NOMO-1 treated with DMSO at 0.1 percent for 48 hours (cell line): ENCODE measurements around the gene COX6A2.

ENCODE experiments used
- DNase-seq: peaks from one replicate; lab custom pipeline; 2025; ENCODE audit not compliant: unreplicated experiment; lab: John Stamatoyannopoulos, UW

The COX6A2 gene

DNA sequence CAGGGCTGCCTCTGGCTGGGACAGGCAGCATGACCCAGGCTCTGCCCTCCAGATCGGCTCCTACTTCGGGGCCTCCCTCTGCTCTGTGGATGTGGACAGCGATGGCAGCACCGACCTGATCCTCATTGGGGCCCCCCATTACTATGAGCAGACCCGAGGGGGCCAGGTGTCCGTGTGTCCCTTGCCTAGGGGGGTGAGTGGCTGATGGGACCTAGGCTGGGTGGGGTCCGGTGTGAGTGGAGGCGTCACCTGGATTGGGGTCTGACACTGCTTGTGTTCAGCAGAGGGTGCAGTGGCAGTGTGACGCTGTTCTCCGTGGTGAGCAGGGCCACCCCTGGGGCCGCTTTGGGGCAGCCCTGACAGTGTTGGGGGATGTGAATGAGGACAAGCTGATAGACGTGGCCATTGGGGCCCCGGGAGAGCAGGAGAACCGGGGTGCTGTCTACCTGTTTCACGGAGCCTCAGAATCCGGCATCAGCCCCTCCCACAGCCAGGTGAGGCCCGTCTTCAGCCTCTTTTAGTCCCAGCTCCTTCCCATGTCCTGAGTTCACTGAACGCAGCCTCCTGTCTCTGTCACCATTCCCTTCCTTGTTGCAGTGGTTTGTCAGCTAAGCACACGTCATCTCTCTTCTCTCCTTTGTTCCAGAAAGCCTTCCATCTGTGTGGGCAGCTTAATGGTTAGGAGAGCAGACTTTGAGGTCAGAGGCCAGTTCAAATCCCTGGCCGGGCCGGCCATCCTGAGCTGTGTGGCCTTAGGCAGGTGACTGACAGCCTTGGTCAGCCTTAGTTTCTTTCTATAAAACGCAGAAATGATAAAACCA is 16.9 kb downstream of the COX6A2 start:
- DNase-seq, result no peak

DNA sequence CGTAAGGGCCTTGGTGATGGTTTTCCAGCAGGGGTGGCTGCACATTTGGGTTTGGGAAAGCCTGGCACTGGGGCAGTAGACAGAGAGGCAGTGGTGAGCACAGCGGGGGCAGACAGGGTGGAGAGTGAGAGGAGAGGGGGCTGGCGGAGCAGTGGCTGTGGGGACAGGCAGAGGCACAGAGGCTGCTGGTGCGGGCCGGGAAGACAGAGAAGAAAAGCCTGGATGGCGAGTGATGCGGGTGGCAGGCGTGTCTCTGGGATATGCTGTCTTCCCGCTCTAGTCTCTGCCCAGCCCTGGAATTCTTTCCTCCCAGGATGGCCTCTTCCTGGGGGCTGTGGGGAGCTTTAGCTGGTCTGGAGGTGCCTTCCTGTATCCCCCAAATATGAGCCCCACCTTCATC is 18.1 kb downstream of the COX6A2 start:
- no peak for DNase-seq

DNA sequence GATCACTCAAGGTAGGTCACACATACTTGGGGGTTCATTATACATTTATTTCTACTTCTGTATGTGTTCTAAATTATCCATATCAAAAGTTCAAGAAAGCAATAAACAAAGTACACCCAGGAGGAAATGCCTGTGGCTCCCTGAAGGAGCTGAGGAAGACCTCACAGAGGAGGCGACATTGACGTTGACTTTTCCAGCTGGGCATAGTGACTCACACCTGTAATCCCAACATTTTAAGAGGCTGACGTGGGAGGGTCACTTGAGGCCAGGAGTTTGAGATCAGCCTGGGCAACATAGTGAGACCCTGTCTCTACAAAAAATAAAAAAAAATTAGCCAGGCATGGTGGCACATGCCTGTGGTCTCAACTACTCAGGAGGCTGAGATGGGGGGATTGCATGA is 18.7 kb downstream of the COX6A2 start:
- DNase-seq, result no peak

DNA sequence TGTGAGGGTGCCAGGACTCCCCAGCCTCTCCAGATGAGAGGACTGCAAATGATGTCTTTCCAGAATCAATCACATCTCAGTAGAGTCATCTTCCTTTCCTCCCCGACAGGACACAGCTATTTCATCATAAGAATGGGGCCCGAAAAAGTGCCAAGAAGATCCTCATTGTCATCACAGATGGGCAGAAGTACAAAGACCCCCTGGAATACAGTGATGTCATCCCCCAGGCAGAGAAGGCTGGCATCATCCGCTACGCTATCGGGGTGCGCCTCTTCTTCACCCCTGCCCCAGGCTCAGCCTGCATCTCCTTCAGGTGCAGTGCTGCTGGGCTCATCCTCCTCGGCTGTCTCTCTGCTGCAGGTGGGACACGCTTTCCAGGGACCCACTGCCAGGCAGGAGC is 20.8 kb downstream of the COX6A2 start:
- DNase-seq, result no peak

DNA sequence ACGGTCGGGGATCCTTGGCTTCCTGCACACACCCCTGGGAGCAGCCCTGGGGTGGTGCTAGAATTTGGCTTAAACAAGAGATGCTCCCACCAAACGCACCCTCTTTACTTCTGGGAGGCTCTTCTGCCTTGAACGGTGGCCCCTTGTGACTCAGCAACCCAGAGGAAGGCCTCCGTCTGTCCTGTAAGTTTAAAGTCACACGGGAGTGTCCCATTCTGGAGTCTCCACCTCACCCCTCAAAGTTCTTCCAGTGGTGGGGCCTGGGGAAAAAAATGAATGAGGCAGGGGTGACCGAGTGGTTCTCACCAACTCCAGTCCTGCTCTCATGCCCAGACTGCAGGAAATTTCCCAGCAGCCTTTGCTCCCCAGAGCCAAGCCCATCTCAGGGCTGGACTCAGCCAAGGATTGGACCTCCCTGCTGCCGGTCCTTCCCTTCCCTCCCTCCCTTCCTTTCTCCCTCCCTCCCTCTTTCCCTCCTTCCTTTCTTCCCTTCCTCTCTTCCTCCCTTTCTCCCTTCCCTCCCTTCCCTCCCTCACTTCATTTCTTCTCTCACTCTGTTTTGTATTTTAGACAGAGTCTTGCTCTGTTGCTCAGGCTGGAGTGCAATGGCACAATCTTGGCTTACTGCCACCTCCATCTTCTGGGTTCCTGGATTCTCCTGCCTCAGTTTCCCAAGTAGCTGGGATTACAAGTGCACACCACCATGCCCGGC is 23.7 kb downstream of the COX6A2 start:
- no peak for DNase-seq

DNA sequence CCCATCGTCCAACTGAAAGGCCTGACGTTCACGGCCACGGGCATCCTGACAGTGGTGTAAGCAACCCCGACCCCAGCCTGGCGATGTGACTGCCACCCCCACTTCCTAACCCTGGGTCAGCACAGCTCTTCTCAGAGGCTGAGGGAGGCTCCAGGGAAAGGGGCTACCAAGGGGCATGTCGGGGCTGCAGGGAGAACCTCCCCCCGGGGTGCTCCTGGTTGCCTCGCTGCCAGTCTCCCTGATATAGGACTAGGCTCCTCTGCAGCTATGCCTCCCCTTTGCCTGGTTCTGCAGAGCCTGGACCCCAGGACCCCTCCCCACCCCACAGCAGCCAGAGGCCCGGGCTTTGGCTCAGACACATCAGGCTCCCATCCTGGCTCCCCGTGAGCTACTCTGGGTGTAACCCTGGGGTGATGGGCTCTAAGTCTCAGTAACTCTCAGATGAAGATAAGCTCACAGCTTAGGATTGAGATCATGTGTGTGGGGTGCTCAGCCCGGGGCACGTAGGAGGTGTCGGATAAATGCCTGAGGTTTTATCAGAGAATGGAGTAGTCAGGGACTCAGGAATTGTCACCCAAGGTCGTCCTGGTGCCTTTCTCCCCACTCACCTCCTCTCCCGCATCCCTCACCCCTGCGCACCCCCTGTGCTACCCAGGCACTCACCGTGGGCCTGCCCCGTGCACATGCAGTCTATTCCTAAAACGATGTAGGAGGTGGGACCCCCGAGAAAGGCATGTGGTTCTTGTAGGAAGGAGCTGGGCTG is 24.4 kb downstream of the COX6A2 start:
- no peak for DNase-seq

DNA sequence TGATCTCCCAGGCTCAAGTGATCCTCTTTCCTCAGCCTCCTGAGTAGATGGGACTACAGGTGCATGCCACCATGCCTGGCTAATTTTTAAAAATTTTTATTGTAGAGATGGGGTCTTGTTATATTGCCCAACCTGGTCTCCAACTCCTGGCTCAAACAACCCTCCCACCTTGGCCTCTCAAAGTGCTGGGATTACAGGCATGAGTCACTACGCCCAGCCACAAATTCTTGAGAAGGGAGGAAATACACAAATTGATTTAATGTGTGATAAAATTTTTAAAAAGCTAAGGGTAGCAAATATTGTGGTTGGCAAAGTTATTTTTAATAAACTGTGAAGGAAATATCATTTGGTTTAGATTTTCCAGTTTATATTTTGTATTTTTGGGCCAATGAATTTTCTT is 25.5 kb downstream of the COX6A2 start:
- no peak for DNase-seq

DNA sequence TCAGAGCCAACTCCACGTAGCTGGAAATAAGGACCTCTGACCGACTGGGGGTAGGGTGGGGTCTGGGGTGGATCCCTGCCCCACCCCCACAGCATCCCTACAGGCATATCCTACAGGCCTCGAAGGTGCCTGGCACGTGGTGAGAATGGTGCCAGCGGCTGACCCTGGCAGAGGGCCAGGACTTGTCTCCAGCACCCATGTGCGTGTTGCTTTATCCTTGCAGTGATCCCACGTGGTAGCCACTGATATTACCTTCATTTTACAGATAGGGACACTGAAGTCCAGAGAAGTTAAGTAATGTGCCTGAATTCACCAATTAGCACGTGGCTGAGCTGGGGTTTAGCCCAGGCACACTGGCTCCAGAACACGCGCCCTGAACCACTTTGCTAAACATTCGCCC is 26.7 kb downstream of the COX6A2 start:
- DNase-seq, result no peak

DNA sequence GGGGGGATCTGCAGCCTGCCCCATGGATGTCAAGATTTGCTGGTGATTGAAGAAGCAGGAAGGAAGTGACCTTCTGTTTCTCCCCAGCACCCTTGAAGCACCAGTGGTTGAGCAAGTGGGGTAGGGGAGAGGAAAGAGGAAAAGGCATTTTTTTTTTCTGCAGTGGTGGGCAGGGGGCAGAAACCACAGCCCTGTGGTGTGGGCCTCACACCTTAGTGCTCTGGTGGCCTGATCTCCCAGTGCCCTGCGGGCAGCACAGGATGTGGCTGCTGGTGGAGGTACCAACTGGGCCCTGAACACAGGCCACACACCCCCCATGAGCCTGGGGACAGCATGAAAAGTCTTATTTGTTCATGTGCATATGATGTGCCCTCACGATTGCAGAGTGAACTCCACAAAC is 28.0 kb downstream of the COX6A2 start:
- peak; percentile 37 for DNase-seq

DNA sequence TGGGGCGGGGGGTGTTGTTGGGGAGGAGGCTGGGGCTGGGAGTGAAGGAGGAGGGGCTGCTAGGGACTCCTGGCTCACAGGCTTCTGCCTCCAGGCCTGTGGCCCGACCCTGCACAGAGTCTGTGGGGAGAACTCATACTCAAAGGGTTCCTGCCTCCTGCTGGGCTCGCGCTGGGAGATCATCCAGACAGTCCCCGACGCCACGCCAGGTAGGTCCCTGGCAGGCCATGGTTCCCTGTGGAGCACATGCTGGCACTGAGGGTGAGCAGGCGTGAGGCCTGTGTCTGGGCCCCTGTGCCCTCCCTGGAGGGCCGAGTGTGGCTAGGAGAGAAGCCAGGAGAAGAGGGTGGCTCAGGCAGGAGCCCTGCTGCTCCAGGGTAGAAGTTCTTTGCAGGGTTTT is 30.5 kb downstream of the COX6A2 start:
- DNase-seq, result no peak

DNA sequence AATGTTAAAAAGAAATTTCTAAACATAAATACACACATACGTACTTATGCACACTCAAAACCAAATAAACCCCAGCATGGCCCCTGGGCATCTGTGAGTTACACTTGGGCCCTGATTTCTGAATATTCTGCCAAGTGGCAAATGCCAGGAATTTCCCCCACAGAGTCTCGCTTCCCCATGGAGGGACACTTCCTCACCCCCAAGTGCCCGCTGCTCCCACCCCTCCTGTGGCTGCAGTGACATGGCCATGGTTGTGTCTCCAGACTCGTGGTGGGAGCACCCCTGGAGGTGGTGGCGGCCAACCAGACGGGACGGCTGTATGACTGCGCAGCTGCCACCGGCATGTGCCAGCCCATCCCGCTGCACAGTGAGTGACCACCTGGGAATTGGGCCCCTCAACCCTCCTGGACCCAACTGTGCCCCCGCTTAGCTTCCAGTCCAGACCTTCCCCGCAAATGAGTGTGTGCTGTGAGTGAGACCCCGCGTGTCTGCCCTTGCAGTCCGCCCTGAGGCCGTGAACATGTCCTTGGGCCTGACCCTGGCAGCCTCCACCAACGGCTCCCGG is 31.0 kb downstream of the COX6A2 start:
- DNase-seq, result no peak

DNA sequence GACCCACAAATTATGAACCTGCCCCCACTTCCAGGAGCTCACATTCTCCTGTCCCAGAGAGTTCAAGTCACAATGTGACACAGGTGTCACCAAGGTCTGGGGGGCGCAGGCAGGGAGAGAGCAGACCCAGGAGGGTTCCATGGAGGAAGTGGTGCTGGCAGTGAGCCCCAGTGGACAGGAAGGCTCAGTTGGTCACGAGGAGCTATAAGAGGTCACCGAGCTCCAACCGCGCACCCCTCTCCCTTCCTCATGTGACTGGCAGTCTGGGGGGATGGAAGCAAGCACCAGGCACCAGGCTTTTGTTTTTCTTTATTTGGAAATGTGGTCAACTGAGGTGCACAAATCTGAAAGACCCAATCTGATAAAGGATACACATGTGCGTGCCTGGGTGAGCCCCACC is 32.5 kb downstream of the COX6A2 start:
- DNase-seq, result no peak

DNA sequence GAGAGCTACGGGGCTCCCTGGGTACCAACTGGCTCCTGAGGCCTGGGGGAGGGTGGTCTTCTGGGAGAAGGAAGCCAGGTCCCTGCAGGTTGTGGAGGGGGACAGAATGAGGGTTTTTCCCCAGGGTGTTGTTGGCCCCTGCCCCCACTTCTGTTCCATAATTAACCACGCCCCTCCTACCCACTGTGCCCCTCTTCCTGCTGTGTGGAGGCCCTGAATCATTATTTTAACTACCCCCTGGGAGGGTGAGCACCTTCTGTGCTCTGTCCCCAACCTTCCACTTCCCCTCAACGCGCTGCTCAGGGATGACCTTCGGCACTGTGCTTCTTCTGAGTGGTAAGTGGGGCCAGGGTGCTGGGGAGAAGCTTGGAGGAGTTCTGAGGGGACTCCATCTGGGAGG is 35.1 kb downstream of the COX6A2 start, which contains the start of gene ITGAD:
Gene ITGAD (plus strand): TSS at position 280 of the 400 bp plus-strand sequence. CDS start 26 bp downstream, at position 306.
- no peak for DNase-seq

DNA sequence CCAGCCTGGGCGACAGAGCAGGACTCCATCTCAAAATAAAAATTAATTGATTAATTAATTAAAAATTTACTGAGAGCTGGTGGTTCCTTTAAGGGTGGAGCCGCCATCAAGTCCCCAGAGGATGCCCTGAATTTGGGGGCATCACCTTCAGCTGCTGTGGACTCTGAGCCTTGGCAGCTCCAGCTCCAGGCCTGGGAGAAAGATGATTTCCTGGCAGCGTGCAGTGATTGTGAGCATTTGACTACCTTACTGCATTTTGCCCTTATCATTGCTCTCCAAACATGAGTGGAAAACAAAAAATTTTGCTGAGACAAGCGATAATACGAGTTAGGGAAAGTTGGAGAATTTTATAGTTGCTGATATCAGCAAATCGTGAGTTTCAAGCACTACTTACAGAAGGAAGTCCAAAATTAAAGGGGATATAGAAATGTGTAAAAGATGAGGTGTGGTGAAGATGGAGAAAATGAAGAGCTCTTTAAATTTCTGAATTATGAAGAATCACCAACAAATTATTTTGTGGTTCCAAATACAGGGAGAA is 37.6 kb downstream of the COX6A2 start:
- no peak for DNase-seq

DNA sequence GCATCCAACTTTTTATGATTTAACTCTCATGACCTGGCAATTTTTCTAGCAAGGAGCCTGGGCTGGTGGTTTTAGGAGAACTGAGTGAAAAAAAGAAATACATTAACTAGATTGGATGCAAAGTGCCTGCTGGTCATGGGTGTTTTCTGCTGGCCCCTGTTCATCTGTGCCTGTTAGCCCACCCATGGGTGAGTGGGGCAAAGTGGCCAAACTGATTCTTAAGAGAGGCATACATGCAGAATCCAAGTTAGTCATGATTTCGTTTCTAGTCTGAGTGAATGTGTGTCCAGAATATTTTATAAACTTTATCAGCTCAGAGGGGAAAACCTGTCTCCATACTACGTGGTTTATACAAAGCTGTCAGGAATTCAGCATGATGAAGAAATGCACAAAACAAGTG is 39.6 kb downstream of the COX6A2 start:
- no peak for DNase-seq

DNA sequence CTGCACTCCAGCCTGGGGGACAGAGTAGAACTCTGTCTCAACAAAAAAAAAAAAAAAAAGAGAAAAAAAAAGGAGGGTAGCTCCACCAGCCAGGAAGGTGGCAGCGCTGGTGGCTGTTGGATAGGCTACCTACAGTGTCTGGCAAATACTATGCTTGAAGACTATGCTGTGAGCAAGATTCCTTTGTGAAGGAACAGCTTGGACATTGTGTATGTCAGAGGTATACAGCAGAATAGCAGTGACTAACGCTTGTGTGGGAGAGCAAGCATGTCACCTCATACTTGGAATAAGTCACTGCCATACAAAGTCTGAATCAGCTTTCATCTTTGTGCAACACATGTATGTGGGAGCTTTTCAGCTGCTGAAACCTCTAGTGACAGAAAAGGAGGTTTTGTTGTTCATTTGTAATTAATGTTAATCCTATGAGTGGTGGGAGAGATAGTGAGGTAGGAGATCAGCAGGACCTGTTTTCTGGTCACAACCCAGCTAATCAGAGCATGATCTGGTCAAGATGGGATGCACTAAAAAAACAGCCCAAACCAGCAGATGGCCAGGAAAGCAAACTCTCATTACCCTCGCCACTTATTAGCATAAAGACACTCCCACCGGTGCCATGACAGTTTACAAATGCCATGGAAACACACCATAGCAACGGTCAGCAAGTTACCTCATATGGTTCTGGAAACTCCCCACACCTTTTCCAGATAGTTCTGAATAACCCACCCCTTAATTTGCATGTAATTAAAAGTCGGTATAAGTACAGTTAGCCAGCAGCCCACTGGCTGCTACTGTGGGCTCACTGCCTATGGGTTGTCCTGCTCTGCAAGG is 41.8 kb downstream of the COX6A2 start:
- DNase-seq, result no peak

DNA sequence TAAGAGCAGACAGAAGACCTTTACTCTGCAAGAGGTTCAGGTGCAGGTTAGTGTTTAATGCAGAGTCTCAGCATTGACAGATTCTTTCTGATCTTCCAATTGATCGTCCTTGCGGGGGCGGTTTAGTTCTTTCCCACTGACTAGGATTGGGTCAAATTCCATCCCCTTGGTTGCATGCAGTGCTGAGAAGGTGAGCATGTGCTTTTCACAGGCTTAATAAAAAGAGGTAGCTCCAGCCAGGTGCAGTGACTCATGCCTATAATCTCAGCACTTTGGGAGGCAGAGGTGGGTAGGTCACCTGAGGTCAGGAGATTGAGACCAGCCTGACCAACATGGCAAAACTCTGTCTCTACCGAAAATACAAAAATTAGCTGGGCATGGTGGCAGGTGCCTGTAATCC is 42.5 kb downstream of the COX6A2 start:
- no peak for DNase-seq

DNA sequence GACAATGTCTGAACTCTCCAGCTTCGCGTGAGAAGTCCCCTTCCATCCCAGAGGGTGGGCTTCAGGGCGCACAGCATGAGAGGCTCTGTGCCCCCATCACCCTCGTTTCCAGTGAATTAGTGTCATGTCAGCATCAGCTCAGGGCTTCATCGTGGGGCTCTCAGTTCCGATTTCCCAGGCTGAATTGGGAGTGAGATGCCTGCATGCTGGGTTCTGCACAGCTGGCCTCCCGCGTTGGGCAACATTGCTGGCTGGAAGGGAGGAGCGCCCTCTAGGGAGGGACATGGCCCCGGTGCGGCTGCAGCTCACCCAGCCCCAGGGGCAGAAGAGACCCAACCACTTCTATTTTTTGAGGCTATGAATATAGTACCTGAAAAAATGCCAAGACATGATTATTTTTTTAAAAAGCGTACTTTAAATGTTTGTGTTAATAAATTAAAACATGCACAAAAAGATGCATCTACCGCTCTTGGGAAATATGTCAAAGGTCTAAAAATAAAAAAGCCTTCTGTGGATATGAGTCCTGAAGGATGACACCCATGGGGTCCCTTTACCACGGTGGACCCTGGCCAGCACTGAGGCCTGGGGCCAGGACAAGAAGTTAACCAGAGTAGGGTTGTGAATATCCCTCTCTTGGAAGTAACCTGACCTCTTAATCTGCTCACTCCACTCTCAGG is 45.5 kb downstream of the COX6A2 start:
- peak; percentile 67 for DNase-seq

DNA sequence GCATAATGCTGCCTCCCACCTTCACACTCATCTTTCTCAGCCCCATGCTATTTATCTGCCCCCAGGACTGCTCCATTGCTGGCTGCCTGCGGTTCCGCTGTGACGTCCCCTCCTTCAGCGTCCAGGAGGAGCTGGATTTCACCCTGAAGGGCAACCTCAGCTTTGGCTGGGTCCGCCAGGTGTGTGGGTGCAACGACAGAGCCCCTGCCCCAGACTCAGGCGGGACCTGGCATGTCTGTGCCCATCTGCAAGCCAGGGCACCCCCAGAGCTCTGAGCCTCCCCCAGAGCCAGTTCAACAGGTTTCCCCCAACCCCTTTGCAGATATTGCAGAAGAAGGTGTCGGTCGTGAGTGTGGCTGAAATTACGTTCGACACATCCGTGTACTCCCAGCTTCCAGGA is 48.0 kb downstream of the COX6A2 start:
- DNase-seq, result no peak
